Fibroblast of lung (primary cell): ENCODE data around the gene ECHS1. TPM values are rescaled to one million over a fixed set of nuclear protein-coding genes. Genes with fewer than 3 reads are reported as not detected.

Experiments used
- DNase-seq, 2 donors: peaks; one replicate each; pipeline versions ENCODE4 v3.0.0 to v3.0.0-alpha.2; 2010; ENCODE audit warnings: low read depth in 2 of 2
- H2AFZ ChIP-seq: 2 replicates; pipeline ENCODE4 v1.5.1; 2012; ENCODE audit warnings: low read length, control low read depth, inconsistent platforms
- H3K27ac ChIP-seq: 2 replicates; pipeline ENCODE4 v1.5.1; 2011; ENCODE audit warnings: low read length, control low read depth; ENCODE audit not compliant: insufficient read depth
- H3K27me3 ChIP-seq: 2 replicates; pipeline ENCODE4 v1.5.1; 2011; ENCODE audit warnings: mild to moderate bottlenecking, low read length; ENCODE audit not compliant: control insufficient read depth, insufficient read depth
- H3K36me3 ChIP-seq: 2 replicates; pipeline ENCODE4 v1.5.1; 2011; ENCODE audit warnings: low read length; ENCODE audit not compliant: control insufficient read depth, insufficient read depth
- H3K4me1 ChIP-seq: 2 replicates; pipeline ENCODE4 v1.5.1; 2011; ENCODE audit warnings: low read length; ENCODE audit not compliant: control insufficient read depth, insufficient read depth; ENCODE audit errors: extremely low read depth
- H3K4me2 ChIP-seq: 2 replicates; pipeline ENCODE4 v1.5.1; 2011; ENCODE audit warnings: low read length, control low read depth; ENCODE audit not compliant: insufficient read depth; ENCODE audit errors: extremely low read depth
- H3K4me3 ChIP-seq, 4 experiments: fragments of 200-600 bp in 1 of 4; sonication (generic) in 1 of 4; replicated peaks in 1 of 4; 2 replicates each; pipeline ENCODE4 v1.5.1; 2011 to 2016; ENCODE audit warnings: low read length in 4 of 4, low read depth in 3 of 4, mild to moderate bottlenecking in 3 of 4, control low read depth in 2 of 4, inconsistent platforms in 1 of 4, mixed read lengths in 1 of 4; ENCODE audit not compliant: insufficient read depth in 1 of 4; ENCODE audit errors: control extremely low read depth in 1 of 4
- H3K79me2 ChIP-seq: 2 replicates; pipeline ENCODE4 v1.5.1; 2012; ENCODE audit warnings: mild to moderate bottlenecking, low read length, inconsistent platforms; ENCODE audit not compliant: control insufficient read depth, insufficient read depth
- H3K9ac ChIP-seq: 2 replicates; pipeline ENCODE4 v1.5.1; 2011; ENCODE audit warnings: mild to moderate bottlenecking, low read length, control low read depth; ENCODE audit not compliant: insufficient read depth
- H3K9me3 ChIP-seq: 2 replicates; pipeline ENCODE4 v1.5.1; 2012; ENCODE audit warnings: low read depth, low read length; ENCODE audit not compliant: control insufficient read depth, insufficient read depth
- H4K20me1 ChIP-seq: 2 replicates; pipeline ENCODE4 v1.5.1; 2011; ENCODE audit warnings: low read length; ENCODE audit not compliant: control insufficient read depth, insufficient read depth; ENCODE audit errors: extremely low read depth
- CTCF ChIP-seq, 2 donors: IDR thresholded peaks in 1 of 2; conservative IDR thresholded peaks in 1 of 2; 1 replicate in 1 of 2; 2 replicates in 1 of 2; pipeline ENCODE4 v1.5.1; 2011 to 2012; ENCODE audit warnings: low read length in 2 of 2, control low read depth in 1 of 2, inconsistent platforms in 1 of 2, low read depth in 1 of 2, mild to moderate bottlenecking in 1 of 2
- EZH2 ChIP-seq: IDR thresholded peaks from 2 replicates; pipeline ENCODE4 v1.5.1; 2012; ENCODE audit warnings: low read length, control low read depth, mild to moderate bottlenecking; ENCODE audit errors: missing control alignments
- polyA plus RNA-seq, 2 donors: library from polyadenylated mRNA; depleted of rRNA in 1 of 2; stranded (reverse) in 1 of 2; unstranded in 1 of 2; fragments of >200 nt; gene quantifications; 2 replicates each; pipeline ENCODE4 v1.2.1, GENCODE V29; 2011 to 2012; ENCODE audit warnings: missing spikeins in 1 of 2
- total RNA-seq: library from RNA; depleted of rRNA; stranded (reverse); fragments of >200 nt; gene quantifications from 2 replicates; pipeline ENCODE4 v1.2.1, GENCODE V29; 2014

Gene ECHS1
- total and polyA plus RNA-seq, 2 donors (not counting 1 experiment from before 2014, with no cell fraction given), result 63.9 to 71.9 TPM

GRCh38 chr10:133354672-133355240, 18.4 kb downstream of the ECHS1 start:
- no peak overlapping the region for H3K9ac ChIP-seq
- H3K4me3 ChIP-seq, result no peak overlapping the region
- no peak overlapping the region for H3K27ac ChIP-seq
- no peak overlapping the region for H3K4me2 ChIP-seq
- DNase-seq, result no peak
- H3K79me2 ChIP-seq, result no peaks in the 10 kb centered on the region
- TF ChIP-seq EZH2 (no peak), CTCF (conservative IDR thresholded peaks at IDR 0.05 in 1 of 2, IDR thresholded peaks at IDR 0.05 in 1 of 2; ENCODE audit: low read depth in 1 of 2, low read length in 2 of 2) (no peak)
- no peaks in the 10 kb centered on the region for H3K27me3 ChIP-seq
- no peaks in the 10 kb centered on the region for H3K9me3 ChIP-seq
- H2AFZ ChIP-seq, result no peak overlapping the region
- H3K36me3 ChIP-seq, result no peaks in the 10 kb centered on the region
- H4K20me1 ChIP-seq, result no peaks in the 10 kb centered on the region
- H3K4me1 ChIP-seq, result peaks cover 2% of the 10 kb centered on the region

GRCh38 chr10:133353988-133354605, 19.1 kb downstream of the ECHS1 start:
- Histone ChIP-seq H3K4me2 (no peak overlapping the region), H2AFZ (no peak overlapping the region), H3K4me3 (no peak overlapping the region), H3K79me2 (no peaks in the 10 kb centered on the region), H3K27me3 (no peaks in the 10 kb centered on the region), H3K9ac (no peak overlapping the region), H3K4me1 (peaks cover 2% of the 10 kb centered on the region), H3K9me3 (no peaks in the 10 kb centered on the region), H3K36me3 (no peaks in the 10 kb centered on the region), H3K27ac (no peak overlapping the region), H4K20me1 (no peaks in the 10 kb centered on the region)
- TF ChIP-seq CTCF (conservative IDR thresholded peaks at IDR 0.05 in 1 of 2, IDR thresholded peaks at IDR 0.05 in 1 of 2; ENCODE audit: low read depth in 1 of 2, low read length in 2 of 2), result no peak
- TF ChIP-seq EZH2, result no peak
- DNase-seq, result no peak

- H3K4me3 ChIP-seq, result no peak overlapping the region
- H3K27ac ChIP-seq, result no peak overlapping the region
- H3K9ac ChIP-seq, result no peak overlapping the region
- H3K79me2 ChIP-seq, result no peaks in the 10 kb centered on the region
- H2AFZ ChIP-seq, result no peak overlapping the region
- no peaks in the 10 kb centered on the region for H4K20me1 ChIP-seq
- H3K9me3 ChIP-seq, result no peaks in the 10 kb centered on the region
- H3K4me2 ChIP-seq, result no peak overlapping the region
- H3K36me3 ChIP-seq, result no peaks in the 10 kb centered on the region
- DNase-seq, result no peak
- H3K4me1 ChIP-seq, result peaks cover 1% of the 10 kb centered on the region
- no peaks in the 10 kb centered on the region for H3K27me3 ChIP-seq
- no peak for TF ChIP-seq CTCF (conservative IDR thresholded peaks at IDR 0.05 in 1 of 2, IDR thresholded peaks at IDR 0.05 in 1 of 2; ENCODE audit: low read depth in 1 of 2, low read length in 2 of 2)
- no peak for TF ChIP-seq EZH2
Measured at GRCh38 chr10:133353202-133353959, 19.8 kb downstream of the ECHS1 start.
